NCI-H510A (cell line): ENCODE measurements around the gene LMBR1.
"Not testable (repeated sequence)": the region's sequence is repeated elsewhere in the genome, so short reads cannot be mapped to it uniquely, and the experiment has no call there.

Source experiments
- DNase-seq: peaks from one replicate; lab custom pipeline; 2025; lab: John Stamatoyannopoulos, UW

LMBR1 gene, protein sequence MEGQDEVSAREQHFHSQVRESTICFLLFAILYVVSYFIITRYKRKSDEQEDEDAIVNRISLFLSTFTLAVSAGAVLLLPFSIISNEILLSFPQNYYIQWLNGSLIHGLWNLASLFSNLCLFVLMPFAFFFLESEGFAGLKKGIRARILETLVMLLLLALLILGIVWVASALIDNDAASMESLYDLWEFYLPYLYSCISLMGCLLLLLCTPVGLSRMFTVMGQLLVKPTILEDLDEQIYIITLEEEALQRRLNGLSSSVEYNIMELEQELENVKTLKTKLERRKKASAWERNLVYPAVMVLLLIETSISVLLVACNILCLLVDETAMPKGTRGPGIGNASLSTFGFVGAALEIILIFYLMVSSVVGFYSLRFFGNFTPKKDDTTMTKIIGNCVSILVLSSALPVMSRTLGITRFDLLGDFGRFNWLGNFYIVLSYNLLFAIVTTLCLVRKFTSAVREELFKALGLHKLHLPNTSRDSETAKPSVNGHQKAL

DNA sequence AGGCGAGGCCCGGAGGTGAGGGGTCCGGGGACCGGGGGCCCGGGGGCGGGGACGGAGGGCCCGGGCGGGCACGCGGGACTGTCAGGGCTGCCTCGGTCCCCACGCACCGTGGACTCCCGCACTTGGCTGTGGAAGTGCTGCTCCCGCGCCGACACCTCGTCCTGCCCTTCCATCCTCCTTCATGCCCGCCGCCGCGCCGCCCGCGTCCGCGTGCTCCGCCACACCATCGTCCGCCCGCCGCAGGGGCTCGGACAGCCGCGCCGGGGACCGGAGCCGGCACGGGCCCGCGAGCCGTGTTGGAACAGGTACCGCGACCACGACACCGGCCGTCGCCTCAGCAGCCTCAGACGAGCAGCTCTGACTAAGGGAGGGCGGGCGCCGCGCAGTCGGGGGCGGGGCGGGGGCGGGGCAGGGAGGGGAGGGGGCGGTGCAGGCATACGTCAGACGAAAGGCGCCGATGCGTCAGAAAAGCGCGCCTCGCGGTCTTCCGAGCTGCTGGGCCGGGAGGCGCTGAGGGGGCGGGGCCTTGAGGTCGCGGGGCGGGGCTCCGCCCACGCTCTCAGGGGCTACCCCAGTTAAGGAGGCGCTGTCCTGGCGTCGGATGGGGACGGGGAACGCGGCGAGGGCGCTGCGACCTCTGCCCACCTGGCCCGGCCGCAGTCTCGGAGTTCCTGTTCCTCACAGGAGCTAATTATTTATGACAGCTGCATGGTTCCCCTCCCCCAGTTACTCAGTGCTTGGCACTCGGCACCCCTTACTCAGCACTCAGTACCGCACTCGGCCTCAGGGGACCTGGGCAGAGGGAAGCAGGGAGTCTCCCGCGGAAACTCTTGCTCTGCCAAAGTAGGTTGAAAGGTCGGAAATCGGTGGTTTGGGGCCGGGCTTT lies at the start of gene LMBR1:
TSS of gene LMBR1 (minus strand) at position 363 of the 886 bp plus-strand sequence. CDS start at position 173, 190 bp downstream.
- peak; percentile 85 for DNase-seq

DNA sequence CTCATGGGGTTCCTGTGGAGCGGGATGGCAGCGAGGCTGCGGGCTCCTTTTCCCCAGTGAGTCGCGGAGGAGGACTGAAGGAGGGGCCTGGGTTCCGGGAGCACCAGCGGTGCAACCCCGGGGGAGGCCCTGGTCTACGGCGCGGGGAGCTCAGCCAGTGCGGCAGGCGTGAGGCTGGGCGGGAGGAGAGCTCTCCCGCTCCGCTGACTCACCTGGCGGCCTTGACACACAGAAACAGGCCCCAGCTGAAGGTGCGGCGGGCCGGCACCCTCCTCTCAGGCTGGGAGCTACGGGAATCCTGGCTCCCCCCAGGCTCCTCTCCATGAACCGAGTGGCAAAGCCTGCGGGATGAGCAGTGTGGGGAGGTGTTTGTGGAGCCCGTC lies 49.7 kb upstream of the LMBR1 start:
- DNase-seq: no peak

DNA sequence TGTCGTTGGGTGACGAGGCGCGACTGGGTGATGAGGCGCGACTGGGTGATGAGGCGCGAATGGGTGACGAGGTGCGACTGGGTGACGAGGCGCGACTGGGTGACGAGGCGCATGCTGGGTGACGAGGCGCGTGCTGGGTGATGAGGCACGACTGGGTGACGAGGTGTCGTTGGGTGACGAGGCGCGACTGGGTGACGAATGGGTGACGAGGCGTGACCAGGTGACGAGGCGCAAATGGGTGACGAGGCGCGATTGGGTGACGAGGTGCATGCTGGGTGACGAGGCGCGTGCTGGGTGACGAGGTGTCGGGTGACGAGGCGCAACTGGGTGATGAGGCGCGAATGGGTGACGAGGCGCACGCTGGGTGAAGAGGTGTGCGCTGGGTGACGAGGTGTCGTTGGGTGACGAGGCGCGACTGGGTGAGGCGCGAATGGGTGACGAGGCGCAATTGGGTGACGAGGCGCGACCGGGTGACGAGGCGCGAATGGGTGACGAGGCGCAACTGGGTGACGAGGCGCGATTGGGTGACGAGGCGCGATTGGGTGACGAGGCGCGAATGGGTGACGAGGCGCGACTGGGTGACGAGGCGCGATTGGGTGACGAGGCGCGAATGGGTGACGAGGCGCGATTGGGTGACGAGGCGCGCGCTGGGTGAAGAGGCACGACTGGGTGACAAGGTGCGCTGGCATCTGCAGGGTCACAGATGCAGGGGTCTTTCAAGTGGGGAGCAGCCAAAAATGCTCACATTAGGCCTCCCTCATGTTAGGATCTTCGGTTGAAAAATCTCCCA lies 48.6 kb upstream of the LMBR1 start:
- no peak for DNase-seq

DNA sequence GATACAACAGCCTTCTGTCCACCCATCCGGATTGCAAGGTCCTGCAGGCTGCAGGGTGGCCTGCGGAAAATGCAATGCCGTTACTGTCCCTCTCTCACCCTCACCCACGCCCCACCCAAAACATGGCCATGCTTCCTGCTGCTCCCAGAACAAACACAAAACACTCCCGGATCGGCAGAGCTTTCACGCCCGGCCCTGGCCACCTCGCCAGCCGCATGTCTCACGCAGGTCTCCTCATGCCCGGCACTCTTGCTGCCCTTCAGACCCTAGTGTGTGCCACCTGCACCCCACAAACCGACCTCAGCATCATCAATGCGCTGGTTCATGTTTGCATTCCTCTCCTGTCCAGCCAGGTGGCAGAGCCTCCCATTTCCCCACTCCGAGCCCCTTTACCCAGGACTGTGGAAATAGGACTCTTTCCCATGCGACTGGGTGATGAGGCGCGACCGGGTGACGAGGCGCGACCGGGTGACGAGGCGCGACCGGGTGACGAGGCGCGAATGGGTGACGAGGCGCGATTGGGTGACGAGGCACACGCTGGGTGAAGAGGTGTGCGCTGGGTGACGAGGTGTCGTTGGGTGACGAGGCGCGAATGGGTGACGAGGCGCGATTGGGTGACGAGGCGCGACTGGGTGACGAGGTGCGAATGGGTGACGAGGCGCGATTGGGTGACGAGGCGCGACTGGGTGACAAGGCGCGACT lies 47.6 kb upstream of the LMBR1 start:
- DNase-seq: no peak

DNA sequence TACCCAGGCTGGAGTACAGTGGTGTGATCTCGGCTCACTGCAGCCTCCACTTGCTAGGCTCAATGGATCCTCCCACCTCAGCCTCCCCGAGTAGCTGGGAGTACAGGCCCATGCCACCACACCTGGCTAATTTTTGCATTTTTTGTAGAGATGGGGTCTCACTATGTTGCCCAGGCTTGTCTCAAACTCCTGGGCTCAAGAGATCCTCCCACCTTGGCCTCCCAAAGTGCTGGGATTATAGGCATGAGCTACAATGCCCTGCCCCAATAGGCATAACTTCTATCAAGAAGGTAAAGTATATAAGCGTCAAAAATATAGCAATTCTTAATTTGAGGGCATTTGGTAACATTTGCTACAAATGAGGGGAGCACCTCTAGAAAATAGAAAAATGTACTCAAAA lies 43.8 kb upstream of the LMBR1 start:
- DNase-seq: not testable (repeated sequence)

DNA sequence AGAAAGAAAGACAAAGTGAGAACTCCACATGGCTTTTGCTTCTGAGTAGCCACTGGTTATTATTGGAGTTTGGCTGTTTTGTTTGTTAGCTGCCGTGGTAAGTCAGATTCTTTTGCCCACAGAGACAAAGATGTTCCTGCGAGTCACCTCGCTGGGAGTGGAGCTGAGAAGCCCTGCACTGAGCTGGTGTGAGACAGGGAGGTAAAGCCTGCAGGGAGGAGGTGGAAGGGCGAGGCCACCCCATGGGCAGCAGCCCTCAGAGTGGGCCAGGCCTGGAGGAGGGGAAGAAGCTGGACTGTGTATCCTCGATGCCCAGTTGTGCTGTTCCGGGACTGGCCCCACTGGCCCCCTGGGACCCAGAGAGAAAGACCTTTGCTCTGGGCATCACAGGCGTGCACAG lies 42.3 kb upstream of the LMBR1 start:
- no peak for DNase-seq

DNA sequence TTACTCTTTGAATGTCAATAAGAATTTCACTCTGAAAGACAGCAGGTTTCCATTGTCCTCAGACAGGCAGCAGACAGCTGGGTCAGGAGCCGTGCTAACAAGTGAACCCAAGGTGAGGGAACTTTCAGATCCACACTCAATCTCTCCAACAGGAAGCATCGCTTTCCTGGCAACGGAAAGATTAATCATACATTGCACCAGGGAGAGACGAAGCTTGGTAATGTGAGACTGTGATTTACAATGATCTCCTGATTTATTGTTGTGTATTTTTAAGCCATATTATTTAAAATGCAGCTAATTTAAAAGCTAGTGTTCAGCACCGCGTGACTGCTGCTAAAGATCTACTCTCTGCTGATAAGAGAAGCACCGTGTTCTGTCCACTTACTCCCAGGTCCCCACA lies 39.0 kb upstream of the LMBR1 start:
- no peak for DNase-seq

DNA sequence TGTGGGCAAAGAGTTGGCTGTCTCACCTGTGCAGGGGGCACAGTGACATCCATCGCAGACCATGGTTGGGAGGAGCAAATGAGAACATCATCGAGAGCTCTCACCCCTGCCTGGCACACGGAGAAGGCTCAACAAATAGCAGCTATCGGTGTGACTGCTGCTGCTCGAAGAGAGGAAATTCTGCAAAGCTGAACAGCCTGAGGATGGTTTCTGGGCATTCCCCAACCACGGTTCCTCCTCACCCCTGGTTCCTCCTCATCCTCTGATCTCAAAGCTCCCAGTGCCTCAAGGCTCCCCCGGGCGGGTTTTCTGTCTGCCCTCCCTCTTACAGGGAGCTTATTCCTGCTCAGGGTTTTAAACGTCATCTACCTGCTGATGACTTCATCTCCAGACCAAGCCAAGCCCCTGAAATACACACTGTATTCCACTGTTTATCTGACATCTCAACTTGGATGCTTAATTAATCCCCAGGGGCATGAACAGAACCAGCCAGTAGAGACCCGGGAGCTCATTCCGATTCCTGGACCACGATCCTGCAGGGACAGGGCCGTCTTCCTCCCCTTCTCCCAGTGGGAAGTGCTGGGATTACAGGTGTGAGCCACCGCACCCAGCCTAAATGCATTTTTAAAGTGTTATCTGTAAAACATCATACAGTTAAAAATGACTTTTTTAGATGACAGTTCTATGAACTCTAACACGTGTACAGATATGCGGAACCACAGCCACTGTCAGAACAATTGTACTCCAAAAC lies 37.0 kb upstream of the LMBR1 start:
- no peak for DNase-seq

DNA sequence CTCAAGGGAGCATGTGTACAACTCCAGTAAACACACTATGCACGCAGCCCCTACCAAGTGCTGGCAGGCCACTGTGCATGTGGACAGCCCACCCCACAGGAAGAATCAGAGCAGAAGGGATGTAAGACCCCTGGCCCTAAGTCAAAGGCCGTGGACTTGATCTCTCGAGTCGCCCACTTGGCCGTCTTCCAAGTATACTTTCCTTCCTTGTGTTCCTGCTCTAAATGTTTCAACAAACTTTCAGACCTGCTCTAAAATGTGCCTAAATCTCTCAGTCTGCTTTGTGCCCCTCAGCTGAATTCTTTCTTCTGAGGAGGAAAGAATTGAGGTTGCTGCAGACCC lies 35.4 kb upstream of the LMBR1 start:
- DNase-seq: no peak

DNA sequence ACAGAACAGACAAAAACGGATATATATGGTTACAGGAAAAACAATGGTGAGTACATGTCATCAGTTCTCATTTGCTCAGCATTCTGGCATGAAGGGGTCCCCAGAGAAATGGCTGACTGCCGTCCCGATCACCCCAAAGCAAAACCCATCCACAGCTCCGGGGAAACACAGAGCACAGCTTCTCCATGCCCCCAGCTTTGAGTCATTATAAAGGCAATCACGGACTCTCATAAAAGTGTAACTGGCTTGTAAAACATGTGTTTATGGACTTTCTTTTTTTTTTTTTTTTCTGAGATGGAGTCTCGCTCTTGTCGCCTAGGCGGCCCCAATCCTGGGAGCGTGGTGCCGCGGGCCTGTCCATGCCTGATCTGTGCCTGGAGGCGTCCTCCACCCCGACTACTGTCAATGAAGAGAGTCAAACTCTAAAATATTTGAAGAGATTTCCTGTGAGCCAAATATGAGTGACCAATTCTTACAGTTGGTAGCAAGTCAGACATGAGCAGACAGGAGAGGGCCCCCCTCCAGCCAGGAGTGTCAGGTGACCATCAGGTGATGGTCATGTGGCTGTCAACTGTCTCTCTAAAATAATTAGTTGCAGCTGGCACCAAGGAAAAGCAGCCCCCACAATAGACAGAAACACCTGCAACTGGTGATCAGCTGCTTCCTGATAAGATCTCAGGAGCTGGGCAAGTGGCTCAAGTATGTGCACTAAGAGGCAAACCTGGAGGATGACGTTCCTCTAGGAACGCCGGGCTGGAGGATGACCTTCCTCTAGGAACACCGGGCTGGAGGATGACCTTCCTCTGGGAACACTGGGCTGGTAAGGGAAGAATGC lies 34.8 kb upstream of the LMBR1 start:
- no peak for DNase-seq

DNA sequence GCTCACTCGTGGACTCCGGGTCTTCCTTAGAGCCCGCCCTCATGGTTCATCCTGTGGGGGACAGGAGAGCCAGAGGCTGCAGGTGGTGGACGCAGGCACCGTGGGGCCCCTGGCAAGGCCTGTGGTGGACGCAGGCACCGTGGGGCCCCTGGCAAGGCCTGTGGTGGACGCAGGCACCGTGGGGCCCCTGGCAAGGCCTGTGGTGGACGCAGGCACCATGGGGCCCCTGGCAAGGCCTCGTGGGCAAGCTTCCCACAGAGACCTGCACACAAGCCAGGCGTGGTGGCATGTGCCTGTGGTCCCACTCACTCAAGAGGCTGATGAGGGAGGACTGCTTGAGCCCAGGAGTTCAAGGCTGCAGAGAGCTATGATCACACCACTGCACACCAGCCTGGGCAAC lies 32.8 kb upstream of the LMBR1 start:
- not testable (repeated sequence) for DNase-seq

DNA sequence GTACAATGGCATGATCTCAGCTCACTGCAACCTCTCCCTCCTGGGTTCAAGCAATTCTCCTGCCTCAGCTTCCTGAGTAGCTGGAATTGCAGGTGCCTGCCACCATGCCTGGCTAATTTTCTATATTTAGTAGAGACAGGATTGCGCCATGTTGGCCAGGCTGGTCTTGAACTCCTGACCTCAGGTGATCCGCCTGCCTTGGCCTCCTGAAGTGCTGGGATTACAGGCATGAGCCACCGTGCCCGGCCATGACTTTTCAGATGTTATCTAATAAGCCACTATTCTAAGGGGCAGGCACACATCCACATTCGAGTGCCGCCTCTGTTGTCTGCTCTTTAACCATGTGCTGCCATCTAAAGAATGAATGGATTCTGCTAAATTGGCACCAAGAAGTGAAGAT lies 29.3 kb upstream of the LMBR1 start:
- DNase-seq: not testable (repeated sequence)

DNA sequence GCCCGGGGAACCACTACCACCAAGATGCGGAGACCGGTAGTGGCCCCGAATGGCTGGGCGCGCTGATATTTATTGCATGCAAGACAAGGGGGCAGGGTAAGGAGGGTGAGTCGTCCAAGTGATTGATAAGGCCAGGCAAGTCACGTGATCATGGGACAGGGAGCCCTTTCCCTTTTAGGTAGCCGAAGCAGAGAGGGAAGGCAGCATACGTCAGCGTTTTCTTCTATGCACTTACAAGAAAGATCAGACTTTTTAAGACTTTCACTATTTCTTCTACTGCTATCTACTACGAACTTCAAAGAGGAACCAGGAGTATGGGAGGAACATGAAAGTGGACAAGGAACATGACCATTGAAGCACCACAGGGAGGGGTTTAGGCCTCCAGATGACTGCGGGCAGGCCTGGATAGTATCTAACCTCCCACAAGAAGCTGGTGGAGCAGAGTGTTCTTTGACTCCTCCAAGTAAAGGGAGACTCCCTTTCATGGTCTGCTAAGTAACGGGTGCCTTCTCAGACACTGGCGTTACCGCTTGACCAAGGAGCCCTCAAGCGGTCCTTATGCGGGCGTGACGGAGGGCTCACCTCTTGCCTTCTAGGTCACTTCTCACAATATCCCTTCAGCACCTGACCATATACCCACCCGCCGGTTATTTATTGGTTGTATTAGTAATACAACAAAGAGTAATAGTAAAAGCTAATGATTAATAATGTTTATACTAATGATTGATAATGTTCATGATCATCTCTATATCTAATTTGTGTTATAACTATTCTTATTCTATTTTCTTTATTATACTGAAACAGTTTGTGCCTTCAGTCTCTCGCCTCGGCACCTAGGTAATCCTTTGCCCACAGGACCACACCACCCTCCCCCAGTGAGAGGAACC lies 27.7 kb upstream of the LMBR1 start:
- DNase-seq: not testable (repeated sequence)

DNA sequence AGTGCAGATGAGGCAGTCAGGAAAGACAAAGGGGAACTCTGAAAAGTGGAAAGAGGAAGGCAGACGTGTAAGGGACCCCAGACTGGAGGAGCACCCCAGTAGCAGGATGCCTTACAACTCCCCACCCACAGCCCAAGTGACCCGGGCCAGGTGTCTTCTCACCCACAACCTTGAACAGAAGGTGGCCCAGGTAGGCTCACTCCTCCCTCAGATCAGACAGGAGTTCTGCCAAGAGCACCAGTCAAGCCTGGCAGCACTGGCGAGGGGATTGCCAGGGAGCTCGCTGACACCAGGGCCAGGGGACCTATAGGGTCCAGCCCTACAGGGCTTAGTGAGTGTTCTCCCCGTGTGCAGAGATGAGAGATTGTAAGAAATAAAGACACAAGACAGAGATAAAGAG lies 27.1 kb upstream of the LMBR1 start:
- no peak for DNase-seq

DNA sequence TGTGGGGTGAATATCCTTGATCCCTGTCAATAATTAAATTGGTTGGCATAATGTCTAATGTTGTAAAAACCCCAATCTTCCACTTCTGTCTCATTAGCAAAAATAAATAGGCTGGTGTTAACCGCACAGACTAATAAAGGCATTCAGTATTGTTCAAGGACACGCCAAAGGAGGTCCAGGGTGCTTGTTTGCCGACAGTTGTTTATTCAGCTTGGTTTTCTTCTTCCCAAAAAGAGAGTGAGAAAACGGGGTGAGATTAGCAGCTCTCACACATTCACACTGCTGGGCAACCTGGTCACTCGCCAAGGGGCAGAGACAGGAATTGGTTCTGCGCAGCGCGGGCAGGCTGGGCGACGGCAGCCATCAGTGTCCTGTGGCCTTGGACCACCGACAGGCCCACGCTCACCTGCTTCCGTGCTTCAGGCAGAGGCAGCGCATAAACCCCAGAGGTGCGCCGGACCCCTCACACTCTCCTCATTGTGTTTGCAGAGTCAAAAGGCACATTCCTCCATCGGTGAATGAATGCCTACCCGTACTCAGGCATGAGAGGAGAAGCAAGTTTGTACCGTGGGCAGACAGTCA lies 26.2 kb upstream of the LMBR1 start:
- DNase-seq: no peak

DNA sequence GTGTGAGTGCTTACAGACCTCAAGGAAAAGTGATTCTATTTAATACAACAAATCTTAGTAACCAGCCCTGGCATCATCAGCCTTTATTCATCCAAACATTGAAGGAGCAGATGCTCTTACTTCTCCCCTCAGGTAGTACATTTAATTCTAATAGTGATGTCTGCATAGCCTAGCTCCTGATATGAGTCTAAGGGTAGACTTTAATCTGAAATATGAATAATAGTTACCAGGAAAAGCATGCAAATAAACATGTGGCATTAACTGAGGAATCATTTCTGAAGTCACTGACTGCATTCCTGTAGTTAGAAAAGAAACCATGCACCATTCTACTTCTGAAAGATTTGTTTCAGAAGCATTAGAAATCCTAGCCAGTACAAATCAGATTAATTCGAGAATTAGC lies 25.7 kb upstream of the LMBR1 start:
- no peak for DNase-seq

DNA sequence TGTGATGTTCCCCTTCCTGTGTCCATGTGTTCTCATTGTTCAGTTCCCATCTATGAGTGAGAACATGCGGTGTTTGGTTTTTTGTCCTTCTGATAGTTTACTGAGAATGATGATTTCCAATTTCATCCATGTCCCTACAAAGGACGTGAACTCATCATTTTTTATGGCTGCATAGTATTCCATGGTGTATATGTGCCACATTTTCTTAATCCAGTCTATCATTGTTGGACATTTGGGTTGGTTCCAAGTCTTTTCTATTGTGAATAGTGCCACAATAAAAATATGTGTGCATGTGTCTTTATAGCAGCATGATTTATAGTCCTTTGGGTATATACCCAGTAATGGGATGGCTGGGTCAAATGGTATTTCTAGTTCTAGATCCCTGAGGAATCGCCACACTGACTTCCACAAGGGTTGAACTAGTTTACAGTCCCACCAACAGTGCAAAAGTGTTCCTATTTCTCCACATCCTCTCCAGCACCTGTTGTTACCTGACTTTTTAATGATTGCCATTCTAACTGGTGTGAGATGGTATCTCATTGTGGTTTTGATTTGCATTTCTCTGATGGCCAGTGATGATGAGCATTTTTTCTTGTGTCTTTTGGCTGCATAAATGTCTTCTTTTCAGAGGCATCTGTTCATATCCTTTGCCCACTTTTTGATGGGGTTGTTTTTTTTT lies 16.7 kb upstream of the LMBR1 start:
- DNase-seq: not testable (repeated sequence)

DNA sequence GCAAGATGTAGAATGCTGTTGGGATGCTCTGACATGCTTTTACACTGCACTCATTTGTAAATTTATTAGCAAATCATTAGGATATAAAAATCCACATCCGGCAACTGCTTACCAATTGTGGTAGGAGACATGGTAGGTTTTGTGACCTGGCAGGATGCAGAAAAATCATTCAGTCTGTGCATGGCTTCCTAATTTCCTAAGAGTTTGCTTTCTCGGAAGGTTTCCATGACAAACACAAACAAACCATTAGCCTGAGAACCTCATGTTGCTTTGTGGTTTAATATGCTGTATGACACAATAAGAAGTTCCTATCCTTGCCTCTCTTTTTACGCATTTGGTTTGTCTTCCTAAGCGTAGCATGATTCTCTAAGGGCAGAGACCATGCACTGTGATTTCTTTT lies 14.7 kb upstream of the LMBR1 start:
- DNase-seq: no peak
